ENCODE measurements around the gene CCDC188.
"Not testable (repeated sequence)": the region's sequence is repeated elsewhere in the genome, so short reads cannot be mapped to it uniquely, and the experiment has no call there.

Gene CCDC188

DNA sequence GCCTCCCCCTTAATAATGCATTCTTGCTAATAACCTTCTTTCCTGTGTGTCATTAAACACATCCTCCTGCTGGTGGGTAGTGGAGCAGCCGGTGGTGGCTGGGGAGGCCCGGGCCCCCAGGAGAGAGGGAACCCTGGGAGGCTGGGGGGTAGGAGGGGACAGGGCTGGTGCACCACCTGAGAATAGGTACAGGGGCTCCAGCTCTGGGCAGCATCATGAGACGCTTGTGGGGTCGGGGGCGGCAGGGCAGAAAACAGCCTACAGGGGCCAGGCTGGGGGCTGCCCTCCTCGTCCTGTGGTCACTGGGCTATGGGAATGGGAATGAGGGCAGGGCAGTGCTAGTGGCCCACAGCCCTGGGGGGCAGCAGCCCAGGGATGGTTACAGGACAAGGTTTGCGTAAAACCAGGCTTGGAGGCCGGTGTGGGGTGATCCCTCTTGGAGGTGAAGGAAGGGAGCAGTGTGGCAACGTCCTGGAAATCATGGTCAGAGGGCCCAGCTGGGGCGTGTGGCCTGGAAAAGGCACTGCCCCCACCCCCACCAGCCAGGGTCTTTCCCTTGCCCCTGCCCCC is 18.5 kb upstream of the CCDC188 start:
- DNase-seq: no peak

DNA sequence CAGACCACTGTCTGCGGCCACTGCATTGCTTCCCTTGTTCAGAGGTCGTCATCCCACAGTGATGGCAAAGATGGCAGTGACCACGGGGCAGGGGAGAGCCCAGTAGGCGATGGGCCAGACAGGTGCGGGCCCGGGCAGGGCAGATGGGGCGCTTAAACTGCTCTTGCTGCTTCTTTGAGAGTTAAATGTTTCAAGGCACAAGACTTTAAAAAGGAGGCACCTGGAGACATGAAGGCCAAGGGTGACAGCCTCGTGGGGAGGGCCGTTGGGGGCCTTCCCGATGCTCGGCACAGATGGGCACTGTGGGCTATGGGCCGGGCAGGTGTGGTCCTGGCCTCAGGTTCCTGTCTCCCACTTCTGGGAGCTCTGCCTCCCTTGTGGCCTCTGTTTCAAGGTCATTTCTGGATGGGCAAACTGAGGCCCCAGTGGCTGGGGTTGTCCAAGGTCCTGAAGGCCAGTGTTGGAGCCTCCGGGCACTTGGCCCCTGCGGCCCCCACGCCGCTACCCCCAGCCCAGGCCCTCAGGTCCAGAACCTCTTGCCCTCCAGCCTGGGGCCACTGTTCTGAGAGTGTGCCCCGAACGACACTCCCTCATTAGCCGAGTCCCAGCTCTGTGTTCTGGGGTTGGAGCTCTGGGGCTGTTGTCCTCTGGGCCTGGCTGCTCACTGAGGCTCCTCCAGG is 16.9 kb upstream of the CCDC188 start:
- no peak for DNase-seq

DNA sequence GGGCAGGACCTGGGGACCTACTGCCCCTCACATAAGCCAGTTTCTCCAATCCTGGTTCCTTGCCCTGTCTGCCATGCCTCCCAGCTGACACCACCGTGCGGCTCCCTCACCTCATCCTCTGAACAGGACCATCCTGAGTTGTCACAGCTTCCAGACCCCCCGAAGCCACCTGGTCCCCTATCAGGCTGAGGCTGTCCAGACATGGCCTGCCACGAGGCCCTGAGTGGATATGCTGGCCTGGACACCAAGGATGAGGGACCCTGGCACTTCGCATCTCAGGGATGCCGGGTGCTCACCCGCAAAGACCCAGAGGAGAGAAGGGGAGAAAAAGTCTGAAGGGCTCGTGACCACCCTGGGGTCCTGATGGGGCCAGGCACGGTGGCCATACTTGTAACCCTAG is 15.8 kb upstream of the CCDC188 start:
- DNase-seq: no peak

DNA sequence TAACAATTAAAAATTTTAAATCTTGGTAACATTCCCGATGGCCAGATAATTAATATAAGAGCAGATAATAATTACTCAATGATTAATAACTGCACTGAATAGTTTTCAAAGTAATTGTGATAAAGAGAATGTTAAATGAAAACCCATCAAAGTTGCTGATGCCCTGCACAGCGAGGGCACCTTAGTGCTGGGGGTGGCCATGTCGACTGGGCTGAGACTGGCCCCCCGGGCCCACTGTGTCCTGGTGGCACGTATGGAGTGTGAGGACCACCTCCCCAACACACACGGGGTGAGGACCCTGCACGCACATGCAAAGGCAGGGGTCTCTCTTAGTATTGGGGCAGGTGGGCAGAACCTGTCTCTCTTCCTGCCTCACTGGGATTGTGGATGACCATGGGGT is 15.1 kb upstream of the CCDC188 start:
- no peak for DNase-seq

DNA sequence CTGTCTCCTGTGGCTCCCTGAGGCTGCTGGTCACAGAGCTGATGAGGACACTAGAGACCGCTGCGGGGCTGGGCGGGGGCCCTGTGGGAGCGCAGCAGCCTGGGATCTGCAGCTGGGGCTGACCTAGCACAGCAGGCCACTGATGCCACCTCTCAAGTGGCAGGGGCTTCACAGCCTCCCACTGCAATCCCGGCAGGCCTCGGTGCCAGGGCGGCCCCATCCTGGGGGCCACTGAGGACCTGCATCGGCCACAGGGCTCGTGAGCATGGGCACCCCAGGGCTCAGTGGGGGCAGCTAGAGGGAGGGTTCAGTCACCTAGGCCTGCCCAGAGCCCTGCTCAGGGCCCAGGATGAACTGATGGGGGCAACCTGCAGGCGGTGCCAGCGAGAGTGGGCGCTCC is 14.6 kb upstream of the CCDC188 start:
- DNase-seq: no peak

DNA sequence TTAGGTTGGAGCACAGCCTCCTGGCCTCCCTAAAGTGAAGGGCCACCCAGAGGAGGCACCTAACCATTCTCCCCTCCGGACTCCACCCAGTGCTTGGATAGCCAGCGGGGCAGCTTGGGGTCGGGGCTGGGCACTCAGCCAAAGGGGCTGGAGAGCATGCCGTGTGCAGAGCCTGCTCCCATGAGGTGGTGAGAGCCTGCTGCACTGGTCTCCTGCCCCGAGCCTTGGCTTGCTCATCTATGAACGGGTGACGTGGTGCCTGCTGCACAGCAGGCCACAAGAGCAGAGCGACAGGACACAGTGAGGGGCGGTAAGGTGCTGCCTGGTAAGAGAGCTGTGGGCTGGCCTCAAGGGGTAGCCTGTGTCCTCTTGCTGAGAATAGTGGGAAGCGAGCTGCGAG is 14.0 kb upstream of the CCDC188 start:
- no peak for DNase-seq

DNA sequence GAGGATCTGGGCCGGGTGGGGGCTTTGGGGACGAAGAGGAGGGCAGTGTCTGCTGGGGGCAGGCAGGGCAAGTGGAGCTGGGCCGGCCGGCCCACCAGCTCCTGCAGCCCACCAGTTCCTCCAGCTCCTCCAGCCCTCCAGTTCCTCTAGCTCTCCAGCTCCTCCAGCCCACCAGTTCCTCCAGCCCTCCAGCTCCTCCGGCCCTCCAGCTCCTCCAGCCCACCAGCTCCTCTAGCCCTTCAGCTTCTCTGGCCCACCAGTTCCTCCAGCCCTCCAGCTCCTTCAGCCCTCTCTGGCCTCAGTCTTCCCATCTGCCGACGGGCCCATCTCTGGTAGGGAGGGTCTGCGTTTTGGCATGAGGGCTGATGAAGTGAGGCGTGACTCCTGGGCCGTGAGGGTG is 9.2 kb upstream of the CCDC188 start:
- no peak for DNase-seq

DNA sequence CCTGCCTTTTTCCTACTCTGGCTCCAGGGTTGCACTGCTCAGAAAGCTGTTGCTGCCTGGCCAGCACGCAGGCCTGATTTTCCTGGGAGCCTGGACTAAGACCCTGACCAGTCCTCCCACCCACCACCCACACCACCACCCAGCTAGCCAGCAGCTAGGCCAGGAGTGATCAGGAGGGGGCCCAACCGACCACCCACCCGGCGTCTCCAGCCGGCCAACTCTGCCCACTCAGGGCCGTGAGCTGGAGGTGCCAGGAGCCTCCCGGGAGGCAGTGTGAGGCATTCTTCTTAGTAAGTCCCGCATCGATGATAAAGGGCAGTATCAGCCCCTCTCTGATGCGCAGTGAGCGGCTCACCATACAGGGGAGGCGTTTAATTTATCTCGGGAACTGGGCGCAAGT is 8.7 kb upstream of the CCDC188 start:
- not testable (repeated sequence) for DNase-seq

DNA sequence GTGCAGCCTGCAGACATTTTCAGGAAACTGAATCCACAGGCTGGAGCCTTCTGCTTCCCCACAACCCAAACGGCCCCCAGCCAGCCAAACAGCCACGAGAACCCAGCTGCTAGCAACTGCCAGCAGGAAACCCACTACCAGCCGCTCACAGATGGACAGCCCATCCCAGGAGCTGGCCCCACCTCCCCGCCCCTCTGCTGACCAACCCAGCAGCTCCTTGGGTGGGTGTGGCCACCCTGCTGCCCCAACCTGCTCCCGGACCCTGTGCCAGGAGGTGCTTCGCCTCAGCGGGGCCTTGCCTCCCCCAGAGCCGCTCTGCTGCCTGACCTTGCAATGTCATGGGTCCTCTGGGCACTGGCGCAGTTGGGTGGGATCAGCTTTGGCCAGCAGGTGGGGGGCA is 8.2 kb upstream of the CCDC188 start:
- DNase-seq: no peak

DNA sequence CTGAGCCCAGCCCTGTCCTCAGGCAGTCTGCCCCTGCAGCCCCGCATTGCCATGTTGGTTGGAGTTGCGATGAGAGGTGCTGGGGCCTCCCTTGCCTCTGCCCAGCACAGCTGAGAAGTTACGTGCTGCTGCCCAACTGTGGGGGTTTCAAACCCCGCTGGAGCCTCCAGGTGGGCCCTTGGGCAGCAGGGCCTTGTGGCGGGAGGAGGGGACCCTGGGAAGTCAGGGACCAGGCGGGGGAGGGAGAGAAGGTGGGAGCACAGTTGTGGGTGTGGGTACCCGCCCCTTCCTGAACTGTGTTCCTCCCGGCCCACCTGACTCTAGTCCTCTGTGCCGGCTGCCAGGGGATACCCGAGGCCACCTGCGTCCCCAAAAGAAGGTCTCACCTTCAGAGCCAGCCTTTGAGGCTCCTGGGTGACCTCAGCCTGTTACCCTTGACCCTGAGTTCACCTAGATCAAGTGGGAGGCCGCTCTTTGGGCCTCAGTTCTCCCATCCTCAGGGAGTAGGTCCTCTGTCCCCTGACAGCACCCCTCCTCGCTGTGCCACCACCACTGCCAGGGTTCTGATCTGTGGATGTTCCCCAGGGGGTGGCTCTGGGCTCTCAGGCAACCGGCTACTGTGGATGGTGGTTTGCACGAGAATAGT is 7.7 kb upstream of the CCDC188 start:
- no peak for DNase-seq

DNA sequence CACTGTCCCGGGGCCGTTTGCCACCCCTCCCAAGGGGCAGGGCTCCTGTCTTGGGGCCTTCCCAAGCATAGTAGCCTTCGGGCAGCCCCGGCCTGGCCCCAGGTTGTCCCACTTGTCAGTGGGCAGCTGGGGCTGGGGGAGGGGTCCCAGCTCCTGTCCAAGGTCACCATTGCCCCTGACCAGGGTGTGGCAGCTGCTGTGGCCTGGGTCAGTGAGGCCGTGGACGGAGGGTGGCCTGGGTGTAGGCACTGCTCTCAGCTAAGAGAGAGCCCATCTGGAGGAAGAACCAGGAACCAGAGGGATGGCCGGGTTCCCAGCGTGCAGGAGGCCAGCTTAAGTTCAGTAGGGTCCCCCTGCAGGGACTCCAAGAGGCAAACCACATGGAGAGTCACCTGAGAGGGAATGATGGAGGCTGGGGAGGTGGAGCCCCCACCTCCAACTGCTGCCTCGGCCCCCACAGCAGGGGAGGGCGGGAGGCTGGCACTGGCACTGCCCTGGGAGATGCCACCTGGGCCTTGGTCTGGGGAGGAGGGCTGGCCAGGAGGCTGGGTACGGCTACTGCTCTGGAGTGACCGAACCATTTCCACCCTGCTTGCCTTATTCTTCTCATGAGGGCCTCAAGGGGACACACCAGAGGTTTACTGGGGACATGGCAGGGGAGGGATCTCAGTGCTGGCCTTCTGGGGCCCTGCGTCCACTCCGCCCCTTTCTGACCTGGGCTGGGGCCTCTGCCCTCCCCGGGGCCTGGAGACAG is 6.8 kb upstream of the CCDC188 start:
- DNase-seq: no peak

DNA sequence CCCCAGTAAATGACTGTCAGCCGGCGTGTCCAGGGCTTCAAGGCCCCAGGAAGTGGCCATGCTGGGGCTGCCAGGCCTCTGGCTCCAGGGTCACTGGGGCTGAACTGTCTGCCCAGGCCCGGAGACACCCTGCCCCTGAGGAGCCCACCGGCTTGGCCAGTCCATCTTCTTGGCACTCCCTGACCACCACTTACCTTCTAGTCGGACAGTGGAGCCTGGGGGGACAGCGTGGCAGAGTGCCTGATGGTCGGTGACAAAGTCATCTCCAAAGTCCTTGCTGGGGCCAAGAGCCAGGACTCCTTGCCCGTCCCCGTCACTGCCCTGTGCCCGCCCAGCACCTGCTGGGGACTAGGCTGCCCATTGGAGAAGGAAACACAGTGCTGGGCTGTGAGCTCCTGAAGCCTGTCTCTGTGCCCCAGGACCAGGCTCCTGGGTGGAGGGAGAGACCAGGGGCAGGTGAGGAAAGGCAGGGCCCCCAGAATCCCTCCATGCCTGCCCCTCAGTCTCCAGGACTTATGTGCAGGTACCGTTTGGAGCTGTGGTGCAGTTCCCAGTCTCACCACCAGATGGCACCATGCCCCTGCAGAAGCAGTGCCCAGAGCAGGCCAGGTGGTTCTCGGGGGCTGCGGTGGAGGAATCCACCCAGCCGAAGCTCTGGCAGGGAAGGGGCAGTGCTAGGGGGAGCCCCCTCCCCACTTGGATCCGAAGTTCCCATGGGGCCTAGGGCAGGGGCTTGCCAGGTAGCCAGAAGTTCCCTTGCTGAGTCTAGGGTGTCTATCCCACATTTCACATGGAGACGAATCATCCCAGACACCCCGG is 6.0 kb upstream of the CCDC188 start:
- peak; percentile 7 for DNase-seq

DNA sequence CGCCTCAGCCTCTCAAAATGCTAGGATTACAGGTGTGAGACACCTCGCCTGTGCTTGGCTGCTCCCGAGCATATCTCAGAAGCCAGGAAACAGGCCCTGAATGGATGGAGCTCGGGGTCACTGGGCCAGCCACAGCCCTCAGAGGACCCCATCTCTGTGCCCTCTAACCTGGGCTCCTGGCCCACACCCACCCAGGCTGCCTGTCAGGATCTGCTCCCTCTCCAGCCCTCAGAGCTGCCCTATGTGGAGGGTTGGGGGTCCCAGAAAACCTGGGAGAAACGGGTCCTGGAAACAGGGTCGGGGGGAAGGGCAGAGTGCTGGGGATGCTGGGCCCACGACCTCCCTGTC is 5.2 kb upstream of the CCDC188 start:
- DNase-seq: no peak

DNA sequence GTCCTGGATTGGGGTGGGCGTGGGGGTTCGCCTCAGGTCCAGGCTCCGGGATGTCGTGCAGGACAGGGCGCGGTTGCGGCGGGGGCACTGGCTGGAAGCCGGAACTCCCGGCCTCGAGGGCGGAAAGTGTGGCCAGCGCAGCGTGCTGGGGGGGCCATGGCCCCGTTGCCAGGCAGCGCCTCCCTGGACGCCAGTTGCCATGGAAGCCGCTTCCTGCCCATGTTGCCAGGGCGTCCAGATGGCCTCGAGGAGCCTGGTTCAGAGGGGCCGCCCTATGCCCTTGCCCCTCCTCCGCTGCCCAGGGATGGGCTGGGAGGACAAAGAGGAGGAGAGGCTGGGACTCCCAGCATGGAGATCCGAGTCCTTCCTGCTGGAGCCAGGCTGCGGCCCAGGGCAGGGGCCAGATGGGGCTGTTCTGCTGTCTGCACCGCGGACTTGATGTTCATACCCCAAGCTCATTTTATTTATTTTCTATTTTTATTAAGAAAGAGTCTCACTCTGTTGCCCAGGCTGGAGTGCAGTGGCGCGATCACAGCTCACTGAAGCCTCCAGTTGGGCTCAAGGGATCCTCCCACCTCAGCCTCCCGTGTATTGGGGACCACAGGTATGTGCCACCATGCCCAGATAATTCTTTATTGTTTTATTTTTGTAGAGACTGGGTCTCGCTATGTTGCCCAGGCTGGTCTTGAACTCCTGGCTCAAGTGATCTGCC is 4.6 kb upstream of the CCDC188 start:
- DNase-seq: peak; percentile 63

DNA sequence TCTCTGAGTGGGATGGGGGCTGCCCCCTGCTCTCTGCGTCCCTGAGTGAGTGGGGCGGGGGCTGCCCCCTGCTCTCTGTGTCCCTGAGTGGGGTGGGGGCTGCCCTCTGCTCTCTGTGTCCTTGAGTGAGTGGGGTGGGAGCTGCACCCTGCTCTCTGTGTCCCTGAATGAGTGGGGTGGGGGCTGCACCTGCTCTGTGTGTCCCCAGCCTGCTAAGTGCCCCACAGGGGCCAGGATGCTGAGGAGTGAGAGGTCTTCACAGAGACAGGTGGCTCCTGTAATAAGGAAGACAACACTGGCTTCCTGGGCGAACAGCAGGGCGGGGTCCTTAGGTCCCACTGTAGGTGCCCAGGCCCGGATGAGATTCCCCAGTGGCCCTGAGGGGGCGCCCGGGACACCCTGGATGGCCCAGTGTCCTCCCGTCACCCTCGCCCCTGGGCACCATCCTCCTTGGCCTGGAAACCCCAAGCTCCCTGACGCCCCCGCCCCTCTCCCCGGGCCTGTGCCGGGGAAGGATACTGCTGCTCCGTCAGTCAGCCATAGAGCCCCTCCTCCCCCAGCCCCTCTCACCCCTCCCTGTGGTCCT is 3.8 kb upstream of the CCDC188 start:
- DNase-seq: no peak

DNA sequence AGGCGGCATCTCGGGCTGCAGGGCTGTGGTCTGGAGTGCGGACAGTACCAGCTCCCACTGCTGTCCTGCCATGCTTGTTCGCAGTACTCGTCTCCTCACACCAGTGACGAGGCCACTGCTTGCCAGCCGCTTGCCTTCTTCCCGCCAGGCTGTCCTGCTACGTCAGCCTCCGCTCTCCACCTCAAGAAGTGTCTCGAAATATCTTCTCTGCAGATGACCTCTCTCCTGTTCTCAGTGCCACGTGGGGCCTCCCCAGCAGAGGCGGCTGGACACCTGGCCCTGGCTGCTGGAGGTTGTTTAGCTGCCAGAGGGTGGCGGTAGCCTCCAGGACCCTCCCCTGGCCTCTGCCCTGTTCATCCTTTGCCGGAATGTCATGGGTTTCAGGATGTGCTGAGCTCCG is 3.1 kb upstream of the CCDC188 start:
- no peak for DNase-seq

DNA sequence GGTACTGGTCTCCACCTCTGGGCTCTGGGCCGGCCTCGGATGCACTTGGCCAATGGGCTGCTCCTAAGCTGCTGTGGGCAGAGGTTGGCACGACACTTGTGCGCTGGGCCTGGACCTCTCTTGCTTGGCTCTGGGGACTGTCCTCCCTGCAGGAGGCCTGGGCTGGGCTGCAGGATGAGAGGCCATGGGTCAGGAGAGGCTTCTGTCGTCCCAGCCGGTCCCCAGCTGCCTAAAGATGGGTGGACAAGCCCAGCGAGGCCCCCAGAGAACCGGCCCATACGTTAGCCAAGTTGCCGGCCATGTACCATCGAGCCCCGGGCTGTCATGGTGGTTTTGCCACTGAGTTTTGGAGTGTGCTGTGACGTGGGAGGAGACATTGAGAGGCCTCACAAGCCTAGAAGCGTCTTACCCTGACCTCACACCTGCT is 1.6 kb upstream of the CCDC188 start:
- no peak for DNase-seq

DNA sequence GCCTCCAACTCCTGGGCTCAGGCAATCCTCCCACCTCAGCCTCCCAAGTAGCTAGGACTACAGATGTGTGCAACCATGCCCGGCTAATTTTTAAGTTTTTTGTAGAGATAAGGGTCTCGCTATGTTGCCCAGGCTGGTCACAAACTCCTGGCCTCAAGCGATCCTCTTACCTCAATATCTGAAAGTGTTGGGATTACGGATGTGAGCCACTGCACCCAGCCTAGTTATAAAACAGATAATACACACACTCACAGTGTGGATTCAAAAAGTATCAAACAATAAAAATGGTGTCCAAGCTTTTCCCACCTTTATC is 377 bp upstream of the CCDC188 start:
- DNase-seq: no peak

DNA sequence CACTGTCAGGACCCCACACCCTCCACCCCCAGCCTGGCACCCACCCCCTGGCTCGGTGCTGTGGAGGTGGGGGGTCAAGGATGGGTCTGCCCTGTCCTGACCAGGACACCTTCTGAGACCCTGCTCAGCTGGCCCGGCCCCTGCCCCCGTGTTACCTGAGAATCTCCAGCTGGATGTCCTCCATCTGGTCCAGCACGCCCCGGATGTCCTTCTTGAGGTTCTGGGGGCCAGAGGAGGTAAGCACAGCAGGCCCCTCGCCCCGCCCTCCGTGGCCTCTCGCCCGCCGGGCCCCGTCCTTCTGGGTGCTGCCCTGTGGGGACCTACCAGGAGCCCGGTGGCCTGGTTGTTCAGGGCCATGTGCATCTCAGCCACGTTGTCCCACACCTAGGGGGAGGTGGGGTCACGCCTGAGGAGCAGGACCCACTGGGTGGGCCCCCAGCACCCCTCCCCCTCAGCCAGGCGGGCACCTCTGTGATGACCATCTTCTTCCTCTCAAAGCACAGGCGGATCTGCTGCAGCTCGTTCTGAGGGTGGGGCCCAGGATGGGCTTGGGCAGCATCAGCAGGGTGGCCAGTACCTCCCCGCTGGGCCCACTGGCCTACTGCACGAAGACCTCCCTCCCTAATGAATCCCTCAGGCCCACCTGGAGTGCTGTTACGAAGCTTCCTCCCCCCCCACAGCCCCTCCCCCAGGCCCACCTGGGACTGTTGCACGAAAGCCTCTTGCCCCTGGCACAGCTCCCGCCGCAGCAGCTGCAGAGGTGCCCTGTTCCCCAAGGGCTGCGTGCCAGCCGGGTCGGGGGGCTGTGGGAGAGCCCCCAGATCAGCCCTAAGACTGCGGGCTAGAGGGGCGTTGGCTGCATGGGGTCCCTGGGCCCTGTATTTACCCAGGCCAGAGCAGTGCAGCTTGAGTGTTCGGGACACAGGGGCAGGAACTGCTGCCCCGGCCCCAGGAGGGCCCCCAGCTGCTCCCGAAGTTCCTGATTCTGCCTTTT is 1.3 kb downstream of the CCDC188 start:
- DNase-seq: no peak

DNA sequence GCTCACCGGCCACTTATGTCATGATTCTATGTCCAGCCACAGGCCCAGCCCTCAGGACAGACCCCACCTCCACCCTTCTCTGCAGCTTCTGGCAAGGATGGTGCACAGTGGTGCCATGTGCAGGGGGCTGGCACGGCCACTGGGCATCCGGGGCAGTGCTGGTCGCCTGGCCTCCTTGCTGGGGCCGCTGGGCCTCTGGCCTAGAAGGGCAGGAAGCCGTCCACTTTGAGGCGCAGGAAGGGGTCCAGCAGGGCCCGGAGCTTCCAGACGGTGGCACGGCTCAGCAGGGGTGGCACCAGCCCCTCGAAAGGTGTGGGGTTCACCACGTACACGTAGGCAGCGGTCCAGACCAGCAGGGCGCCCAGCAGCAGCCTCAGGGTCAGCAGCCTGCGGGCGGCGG is 2.4 kb downstream of the CCDC188 start:
- no peak for DNase-seq

Measured in NCI-H748 treated with DMSO at 0.1 percent for 48 hours (cell line).